Measurements from ENCODE around the gene DCAF6.

DNA sequence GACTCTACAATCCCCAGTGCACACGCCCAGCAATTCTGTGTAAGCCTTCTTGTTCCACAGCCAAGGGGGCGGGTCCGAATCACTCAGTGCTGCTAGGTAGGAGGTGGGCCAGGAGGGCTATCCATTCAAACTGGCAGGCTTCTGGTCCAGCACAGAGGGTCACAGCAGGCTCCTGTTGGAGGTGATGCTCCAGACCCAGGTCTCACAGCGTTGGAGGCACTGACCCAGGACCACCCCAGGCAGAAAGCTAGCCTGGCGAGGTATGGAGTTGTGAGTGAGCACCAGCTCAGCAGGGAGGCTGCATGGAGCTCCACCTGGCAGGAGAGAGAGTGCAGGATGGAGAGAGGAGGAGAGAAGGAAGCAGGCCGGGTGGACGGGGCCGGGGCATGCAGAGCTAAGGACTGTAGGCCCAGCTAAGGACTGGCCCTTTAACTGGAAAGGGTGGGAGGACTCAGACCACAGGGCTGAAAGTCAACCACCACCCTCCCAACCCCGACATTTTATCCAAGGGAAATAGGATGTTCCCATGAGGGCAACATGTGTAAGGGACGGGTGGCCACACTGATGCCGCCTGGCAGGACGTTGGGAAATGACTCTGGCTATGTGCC is 161.5 kb downstream of the DCAF6 start:
- TF ChIP-seq, protein P1, sequence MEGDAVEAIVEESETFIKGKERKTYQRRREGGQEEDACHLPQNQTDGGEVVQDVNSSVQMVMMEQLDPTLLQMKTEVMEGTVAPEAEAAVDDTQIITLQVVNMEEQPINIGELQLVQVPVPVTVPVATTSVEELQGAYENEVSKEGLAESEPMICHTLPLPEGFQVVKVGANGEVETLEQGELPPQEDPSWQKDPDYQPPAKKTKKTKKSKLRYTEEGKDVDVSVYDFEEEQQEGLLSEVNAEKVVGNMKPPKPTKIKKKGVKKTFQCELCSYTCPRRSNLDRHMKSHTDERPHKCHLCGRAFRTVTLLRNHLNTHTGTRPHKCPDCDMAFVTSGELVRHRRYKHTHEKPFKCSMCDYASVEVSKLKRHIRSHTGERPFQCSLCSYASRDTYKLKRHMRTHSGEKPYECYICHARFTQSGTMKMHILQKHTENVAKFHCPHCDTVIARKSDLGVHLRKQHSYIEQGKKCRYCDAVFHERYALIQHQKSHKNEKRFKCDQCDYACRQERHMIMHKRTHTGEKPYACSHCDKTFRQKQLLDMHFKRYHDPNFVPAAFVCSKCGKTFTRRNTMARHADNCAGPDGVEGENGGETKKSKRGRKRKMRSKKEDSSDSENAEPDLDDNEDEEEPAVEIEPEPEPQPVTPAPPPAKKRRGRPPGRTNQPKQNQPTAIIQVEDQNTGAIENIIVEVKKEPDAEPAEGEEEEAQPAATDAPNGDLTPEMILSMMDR (IDR thresholded peaks at IDR 0.05; ENCODE audit: insufficient read depth, low read length) = no peak
- TF ChIP-seq, protein P2, sequence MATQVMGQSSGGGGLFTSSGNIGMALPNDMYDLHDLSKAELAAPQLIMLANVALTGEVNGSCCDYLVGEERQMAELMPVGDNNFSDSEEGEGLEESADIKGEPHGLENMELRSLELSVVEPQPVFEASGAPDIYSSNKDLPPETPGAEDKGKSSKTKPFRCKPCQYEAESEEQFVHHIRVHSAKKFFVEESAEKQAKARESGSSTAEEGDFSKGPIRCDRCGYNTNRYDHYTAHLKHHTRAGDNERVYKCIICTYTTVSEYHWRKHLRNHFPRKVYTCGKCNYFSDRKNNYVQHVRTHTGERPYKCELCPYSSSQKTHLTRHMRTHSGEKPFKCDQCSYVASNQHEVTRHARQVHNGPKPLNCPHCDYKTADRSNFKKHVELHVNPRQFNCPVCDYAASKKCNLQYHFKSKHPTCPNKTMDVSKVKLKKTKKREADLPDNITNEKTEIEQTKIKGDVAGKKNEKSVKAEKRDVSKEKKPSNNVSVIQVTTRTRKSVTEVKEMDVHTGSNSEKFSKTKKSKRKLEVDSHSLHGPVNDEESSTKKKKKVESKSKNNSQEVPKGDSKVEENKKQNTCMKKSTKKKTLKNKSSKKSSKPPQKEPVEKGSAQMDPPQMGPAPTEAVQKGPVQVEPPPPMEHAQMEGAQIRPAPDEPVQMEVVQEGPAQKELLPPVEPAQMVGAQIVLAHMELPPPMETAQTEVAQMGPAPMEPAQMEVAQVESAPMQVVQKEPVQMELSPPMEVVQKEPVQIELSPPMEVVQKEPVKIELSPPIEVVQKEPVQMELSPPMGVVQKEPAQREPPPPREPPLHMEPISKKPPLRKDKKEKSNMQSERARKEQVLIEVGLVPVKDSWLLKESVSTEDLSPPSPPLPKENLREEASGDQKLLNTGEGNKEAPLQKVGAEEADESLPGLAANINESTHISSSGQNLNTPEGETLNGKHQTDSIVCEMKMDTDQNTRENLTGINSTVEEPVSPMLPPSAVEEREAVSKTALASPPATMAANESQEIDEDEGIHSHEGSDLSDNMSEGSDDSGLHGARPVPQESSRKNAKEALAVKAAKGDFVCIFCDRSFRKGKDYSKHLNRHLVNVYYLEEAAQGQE (IDR thresholded peaks at IDR 0.05; ENCODE audit: insufficient replicate concordance, low read depth) = no peak
- TF ChIP-seq GABPA (IDR thresholded peaks at IDR 0.05; ENCODE audit: low read depth) (no peak), SPI1 (IDR thresholded peaks at IDR 0.05; ENCODE audit: borderline replicate concordance, low read depth) (no peak), POLR2AphosphoS5 (IDR thresholded peaks at IDR 0.05; ENCODE audit: low read depth) (no peak)
